Lower leg skin (tissue), 4 donors: ENCODE results near the gene NRIP3. TPM values are rescaled to one million over a fixed set of nuclear protein-coding genes. Genes with fewer than 3 reads are reported as not detected.

ENCODE experiments used
- DNase-seq, 2 donors: peaks; one replicate each; pipeline ENCODE4 v3.0.0-alpha.2; 2019; ENCODE audit warnings: low spot score in 2 of 2
- H3K4me3 ChIP-seq: fragments of 200-600 bp; sonication (generic); 2 replicates; pipeline ENCODE4 v1.5.1; 2017; ENCODE audit warnings: mild to moderate bottlenecking, low read depth; ENCODE audit not compliant: poor library complexity, severe bottlenecking
- CTCF ChIP-seq, 3 donors: fragments of 450-650 bp; IDR thresholded peaks; one replicate each; pipeline ENCODE4 v1.5.1; 2016; ENCODE audit warnings: antibody characterized with exemption in 3 of 3, mild to moderate bottlenecking in 3 of 3, moderate library complexity in 2 of 3
- POLR2A ChIP-seq, 2 donors: fragments of 450-650 bp; IDR thresholded peaks; one replicate each; pipeline ENCODE4 v1.6.1; 2016 to 2017; ENCODE audit warnings: antibody characterized with exemption in 2 of 2, mild to moderate bottlenecking in 1 of 2, moderate library complexity in 1 of 2
- WGBS, 2 donors: methylation state at CpG; one replicate each; pipeline ENCODE4 v1.1.5; 2018; 5-methylcytosine and 5-hydroxymethylcytosine counted together
- intact Hi-C: fragments of 100-400 bp; cut with DNase I; formaldehyde crosslinking; loops from one replicate; pipeline ENCODE4 v1.15.0; 2023; ENCODE audit warnings: low total_unique reads
- total RNA-seq, 4 donors: library from RNA; depleted of rRNA; stranded (reverse); fragments of >200 nt; gene quantifications; one replicate each; pipeline ENCODE4 v1.1.0, GENCODE V29; 2016

NRIP3 gene
- total RNA-seq, 4 donors from 2014 or later = 1.3 to 15.6 (median 1.9) TPM

DNA sequence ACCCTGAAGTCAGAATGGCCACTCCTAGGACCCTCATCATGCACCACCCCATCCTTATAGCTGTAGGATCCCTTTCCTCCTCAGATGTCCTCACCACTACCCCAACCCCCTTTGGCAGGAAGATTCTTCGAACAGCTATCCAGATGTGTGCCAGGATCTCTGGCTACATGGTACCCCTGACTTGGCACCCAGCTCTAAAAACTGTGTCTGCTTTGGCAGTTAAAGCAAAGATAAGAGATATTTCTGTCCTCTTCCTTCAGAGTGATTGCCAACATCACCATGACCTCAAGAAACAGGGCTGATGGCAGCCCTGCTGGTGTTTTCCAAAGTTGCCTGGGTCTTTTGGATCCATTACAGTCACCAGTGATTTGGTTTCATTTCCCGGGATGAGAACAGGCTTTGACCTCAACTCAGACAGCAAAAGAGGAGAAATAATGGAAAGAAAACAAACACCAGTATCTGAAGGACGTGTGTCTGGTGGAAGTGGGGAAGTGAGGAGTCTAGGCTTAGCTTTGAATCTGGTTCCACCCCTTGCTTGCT is 4.3 kb upstream of the NRIP3 start:
- no peak overlapping the region for H3K4me3 ChIP-seq
- TF ChIP-seq POLR2A (IDR thresholded peaks at IDR 0.05) (no peak), CTCF (IDR thresholded peaks at IDR 0.05) (no peak)
- intact Hi-C loops = loop anchor here (10.0 kb wide), 1 partner anchor 127 kb away; no protein-coding TSS in a partner anchor
- DNase-seq = no peak
- WGBS, 2 donors = 57 to 71% methylated on average over 3 of the region's 3 CpGs

DNA sequence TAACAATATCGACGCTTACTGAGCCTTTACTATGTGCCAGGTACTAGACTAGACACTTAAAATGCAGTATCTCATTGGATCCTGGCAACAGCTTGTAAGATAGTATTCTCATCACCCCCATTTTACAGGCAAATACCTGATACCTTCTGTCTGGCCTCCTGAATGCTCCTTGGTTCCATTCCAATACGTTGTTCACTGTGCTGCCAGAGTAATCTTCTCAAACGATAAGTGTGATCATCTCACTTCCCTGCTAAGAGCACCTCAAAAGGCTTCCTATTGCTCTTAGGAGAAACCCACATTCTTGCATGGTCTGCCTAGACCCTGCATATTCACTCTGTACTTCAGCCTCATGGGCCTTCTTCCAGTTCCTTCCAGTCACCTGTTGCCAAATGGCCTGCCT is 1.3 kb upstream of the NRIP3 start:
- DNase-seq = no peak
- no peak overlapping the region for H3K4me3 ChIP-seq
- WGBS, 2 donors = 74 to 76% methylated on average over 4 of the region's 4 CpGs
- intact Hi-C loops = loop anchor here (10.0 kb wide), 1 partner anchor 130 kb away; no protein-coding TSS in a partner anchor
- TF ChIP-seq CTCF (IDR thresholded peaks at IDR 0.05) (no peak), POLR2A (IDR thresholded peaks at IDR 0.05) (no peak)

DNA sequence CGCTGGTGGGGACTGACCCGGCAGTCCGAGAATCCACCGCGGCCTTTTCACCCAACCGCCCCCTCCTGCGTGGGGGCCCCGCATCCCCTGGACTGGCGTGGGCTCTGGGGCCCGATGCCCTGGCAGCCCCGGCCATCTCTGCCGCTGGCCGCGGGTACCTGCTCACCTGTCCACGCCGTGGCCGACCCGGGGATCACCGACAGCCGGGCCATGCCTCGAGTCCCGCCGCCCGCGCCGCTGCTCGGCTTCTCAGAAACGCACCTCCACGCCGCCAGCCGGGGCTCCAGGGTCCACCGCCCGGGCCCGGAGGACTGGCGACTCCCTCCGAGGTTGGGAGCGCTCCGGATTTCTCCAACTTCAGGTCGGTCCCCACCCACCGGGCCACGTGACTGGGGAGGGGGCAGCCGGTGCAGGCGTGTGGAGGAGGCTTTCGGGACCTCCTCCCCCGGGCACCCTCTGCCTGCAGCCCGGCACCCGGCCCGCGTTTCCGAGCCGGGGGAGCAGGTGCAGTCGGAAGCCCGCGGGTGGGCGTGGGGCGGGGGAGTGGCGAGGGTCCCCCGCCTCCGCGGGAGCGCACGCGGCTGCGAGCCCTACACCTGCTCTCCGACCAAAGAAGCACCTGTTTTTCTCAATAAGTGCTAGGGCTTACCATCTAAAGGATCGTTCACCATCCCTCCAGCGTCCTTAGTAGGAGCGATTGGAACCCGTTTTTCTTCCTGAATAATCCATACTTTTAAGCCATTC is 554 bp upstream of the NRIP3 start:
- peak overlapping the region; percentile 28 for H3K4me3 ChIP-seq
- intact Hi-C loops = loop anchor here (10.0 kb wide), 1 partner anchor 130 kb away; no protein-coding TSS in a partner anchor
- DNase-seq = no peak
- TF ChIP-seq CTCF (IDR thresholded peaks at IDR 0.05) (no peak), POLR2A (IDR thresholded peaks at IDR 0.05) (no peak)
- 10 to 25% methylated on average over 18 to 32 of the region's 69 CpGs for WGBS, 2 donors

GRCh38 chr11:9002920-9003572 is 755 bp downstream of the NRIP3 start:
- H3K4me3 ChIP-seq = peak overlapping the region; percentile 28
- no peak for TF ChIP-seq POLR2A (IDR thresholded peaks at IDR 0.05)
- TF ChIP-seq CTCF (IDR thresholded peaks at IDR 0.05) = no peak
- intact Hi-C loops = loop anchor here (10.0 kb wide), 1 partner anchor 132 kb away; no protein-coding TSS in a partner anchor
- DNase-seq = no peak
- 12 to 13% methylated on average over 8 of the region's 8 CpGs for WGBS, 2 donors

DNA sequence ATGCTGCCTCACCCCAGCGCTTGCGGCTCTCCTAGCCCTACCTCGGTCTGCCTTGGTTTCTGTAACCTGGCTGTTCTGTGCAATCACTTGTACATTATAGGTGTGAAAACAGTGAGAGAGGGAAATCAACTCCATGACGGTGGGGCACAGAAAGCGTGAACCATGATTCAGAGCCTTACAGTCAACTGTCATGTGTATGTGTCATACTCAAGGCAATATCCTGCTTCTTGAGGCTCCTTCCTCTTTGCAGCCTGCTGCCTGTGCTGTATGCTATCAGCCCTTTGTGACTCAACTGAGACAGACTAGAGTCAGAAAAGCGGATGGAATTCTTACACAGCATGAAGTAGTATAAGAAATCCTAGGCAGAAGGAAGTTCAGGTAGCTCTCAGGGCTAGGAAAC is 2.1 kb downstream of the NRIP3 start:
- DNase-seq = peak in 1 of 2 donors; percentile 23
- 76 to 85% methylated on average over 6 of the region's 6 CpGs for WGBS, 2 donors
- H3K4me3 ChIP-seq = no peak overlapping the region
- TF ChIP-seq POLR2A (IDR thresholded peaks at IDR 0.05) (no peak), CTCF (IDR thresholded peaks at IDR 0.05) (no peak)
- intact Hi-C loops = loop anchor here (10.0 kb wide), 1 partner anchor 133 kb away; no protein-coding TSS in a partner anchor
